Nephron (organoid): Measurements from ENCODE around the gene KCNQ5.
A peak's percentile ranks its signal among the peaks of the same experiment; 100 is the strongest.

Experiments
- H3K27ac Mint-ChIP-seq, 3 experiments: 2 replicates each; pipeline ENCODE4 v1.8.0; 2020; ENCODE audit warnings: mixed read lengths in 3 of 3, mild to moderate bottlenecking in 2 of 3, moderate library complexity in 1 of 3
- H3K27me3 Mint-ChIP-seq: 2 replicates; pipeline ENCODE4 v1.8.0; 2021; ENCODE audit warnings: low read depth, mild to moderate bottlenecking, moderate library complexity, mixed read lengths
- H3K36me3 Mint-ChIP-seq: 2 replicates; pipeline ENCODE4 v1.8.0; 2020; ENCODE audit warnings: low read depth, mixed read lengths
- H3K4me1 Mint-ChIP-seq: 2 replicates; pipeline ENCODE4 v1.8.0; 2020; ENCODE audit warnings: mixed read lengths
- H3K4me3 Mint-ChIP-seq, 3 experiments: 2 replicates each; pipeline ENCODE4 v1.8.0; 2020; ENCODE audit warnings: mild to moderate bottlenecking in 3 of 3, mixed read lengths in 3 of 3, moderate library complexity in 2 of 3
- H3K9me3 Mint-ChIP-seq: 2 replicates; pipeline ENCODE4 v1.8.0; 2020; ENCODE audit warnings: mixed read lengths
- TF ChIP-seq, protein P1 (sequence below), 3 experiments: fragments of 200-600 bp; sonication (generic); IDR thresholded peaks; one replicate each; pipeline ENCODE4 v1.5.0; 2021; ENCODE audit warnings: antibody characterized with exemption in 3 of 3; ENCODE audit not compliant: unreplicated experiment in 3 of 3

The KCNQ5 gene

DNA sequence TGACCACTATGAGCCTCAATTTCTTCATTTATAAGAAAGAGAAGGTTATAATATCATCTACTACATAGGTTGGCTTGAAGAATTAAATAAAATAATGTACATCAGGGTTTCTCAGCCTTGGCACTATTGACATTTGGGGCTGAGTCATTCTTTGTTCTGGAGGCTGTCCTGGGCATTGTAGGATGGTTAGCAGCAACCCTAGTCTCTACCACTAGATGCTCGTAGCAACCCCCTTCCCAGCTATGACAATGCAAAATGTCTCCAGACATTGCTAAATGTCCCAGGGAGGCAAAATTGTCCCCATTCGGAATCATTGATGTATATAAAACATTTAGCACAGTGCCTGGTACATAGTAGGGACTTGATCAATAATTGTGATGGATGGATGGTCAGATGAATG lies 451.4 kb downstream of the KCNQ5 start:
- peak overlapping the region in 1 of 3 experiments; percentile 55 for H3K27ac Mint-ChIP-seq
- no peaks in the 10 kb centered on the region for H3K4me1 Mint-ChIP-seq
- no peaks in the 10 kb centered on the region for H3K27me3 Mint-ChIP-seq
- H3K9me3 Mint-ChIP-seq = no peaks in the 10 kb centered on the region
- TF ChIP-seq, protein P1, sequence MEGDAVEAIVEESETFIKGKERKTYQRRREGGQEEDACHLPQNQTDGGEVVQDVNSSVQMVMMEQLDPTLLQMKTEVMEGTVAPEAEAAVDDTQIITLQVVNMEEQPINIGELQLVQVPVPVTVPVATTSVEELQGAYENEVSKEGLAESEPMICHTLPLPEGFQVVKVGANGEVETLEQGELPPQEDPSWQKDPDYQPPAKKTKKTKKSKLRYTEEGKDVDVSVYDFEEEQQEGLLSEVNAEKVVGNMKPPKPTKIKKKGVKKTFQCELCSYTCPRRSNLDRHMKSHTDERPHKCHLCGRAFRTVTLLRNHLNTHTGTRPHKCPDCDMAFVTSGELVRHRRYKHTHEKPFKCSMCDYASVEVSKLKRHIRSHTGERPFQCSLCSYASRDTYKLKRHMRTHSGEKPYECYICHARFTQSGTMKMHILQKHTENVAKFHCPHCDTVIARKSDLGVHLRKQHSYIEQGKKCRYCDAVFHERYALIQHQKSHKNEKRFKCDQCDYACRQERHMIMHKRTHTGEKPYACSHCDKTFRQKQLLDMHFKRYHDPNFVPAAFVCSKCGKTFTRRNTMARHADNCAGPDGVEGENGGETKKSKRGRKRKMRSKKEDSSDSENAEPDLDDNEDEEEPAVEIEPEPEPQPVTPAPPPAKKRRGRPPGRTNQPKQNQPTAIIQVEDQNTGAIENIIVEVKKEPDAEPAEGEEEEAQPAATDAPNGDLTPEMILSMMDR (IDR thresholded peaks at IDR 0.05; ENCODE audit: unreplicated experiment in 3 of 3) = no peak
- H3K4me3 Mint-ChIP-seq = no peak overlapping the region
- no peaks in the 10 kb centered on the region for H3K36me3 Mint-ChIP-seq

DNA sequence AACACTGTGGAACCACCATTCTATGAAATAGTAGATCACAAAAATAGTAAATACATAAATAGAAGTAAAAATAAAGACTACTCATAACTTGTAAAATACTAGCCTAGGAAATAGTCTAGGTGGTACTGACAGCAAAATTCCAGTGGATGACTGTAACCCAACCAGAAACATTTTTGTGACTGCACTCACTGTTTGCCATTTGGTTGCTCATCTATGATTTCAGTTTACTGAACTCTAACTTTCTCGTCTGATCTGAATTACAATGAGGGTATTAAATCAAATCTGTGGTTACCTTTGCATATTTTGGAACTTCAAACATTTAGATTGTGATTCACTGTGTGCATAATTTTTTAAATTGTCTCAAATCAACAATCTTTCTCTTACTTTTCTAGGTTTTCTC lies 452.3 kb downstream of the KCNQ5 start:
- Mint-ChIP-seq H3K36me3 (no peaks in the 10 kb centered on the region), H3K4me1 (no peaks in the 10 kb centered on the region), H3K27me3 (no peaks in the 10 kb centered on the region), H3K27ac (no peak overlapping the region), H3K9me3 (no peaks in the 10 kb centered on the region), H3K4me3 (no peak overlapping the region)
- TF ChIP-seq, protein P1 (IDR thresholded peaks at IDR 0.05; ENCODE audit: unreplicated experiment in 3 of 3) = no peak

DNA sequence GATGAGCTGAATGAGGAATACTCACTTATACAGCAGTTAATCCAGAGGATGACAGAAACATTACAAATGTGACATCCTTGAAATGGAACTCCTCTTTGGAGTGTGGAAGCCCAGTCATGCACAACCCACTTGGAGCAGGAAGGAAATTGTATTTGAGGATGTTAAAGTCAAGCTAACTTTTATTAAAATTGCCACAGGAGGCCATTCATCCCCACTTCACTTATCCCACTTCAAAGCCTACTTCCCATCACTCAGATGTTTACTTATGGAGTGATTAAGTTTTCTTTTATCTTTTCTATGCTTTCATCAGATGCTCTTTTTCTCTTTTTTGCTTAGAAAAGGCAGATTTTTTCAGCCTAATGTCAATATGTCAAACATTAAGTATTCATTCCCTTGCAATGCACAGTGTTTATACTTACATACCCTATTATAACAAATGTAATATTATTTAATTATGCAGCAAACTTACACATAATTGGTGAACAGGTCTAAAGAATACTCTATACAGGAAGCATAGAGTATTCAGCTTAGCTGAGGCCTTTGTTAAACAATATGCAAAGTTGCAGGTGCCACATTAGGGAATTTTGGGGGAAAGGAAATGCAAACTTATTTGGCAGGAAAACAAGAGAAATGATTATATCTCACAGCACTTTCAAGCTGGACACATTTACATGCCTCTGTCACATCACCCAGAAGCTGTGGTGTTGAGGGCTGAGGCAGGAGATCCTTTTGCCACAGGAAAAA lies 454.5 kb downstream of the KCNQ5 start:
- no peaks in the 10 kb centered on the region for H3K4me1 Mint-ChIP-seq
- no peaks in the 10 kb centered on the region for H3K36me3 Mint-ChIP-seq
- H3K27ac Mint-ChIP-seq = no peak overlapping the region
- TF ChIP-seq, protein P1 (IDR thresholded peaks at IDR 0.05; ENCODE audit: unreplicated experiment in 3 of 3) = no peak
- H3K27me3 Mint-ChIP-seq = no peaks in the 10 kb centered on the region
- H3K4me3 Mint-ChIP-seq = no peak overlapping the region
- H3K9me3 Mint-ChIP-seq = no peaks in the 10 kb centered on the region

DNA sequence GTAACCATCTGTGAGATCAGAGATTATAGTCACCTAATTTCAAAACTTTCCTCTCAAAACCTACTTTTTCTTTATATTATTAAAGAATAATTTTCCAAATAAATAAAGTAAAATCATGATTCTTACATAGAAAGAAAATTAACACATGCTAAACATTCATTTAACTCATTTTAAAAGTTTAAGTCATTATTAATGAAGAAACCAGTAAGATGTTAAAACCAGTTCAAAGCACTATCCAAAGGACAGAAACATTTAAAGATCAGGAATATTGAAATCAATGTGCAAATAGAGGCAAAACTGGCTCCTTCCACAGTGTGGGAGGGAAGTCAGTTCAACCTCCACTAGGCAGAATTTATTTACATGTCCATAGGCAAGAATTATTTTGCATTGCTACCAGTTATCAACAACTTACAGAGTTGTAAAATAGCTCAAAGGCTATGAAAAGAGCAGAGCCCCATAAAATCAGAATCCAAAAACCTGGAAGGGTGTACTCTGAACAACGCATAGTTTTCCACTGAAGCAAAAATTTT lies 456.5 kb downstream of the KCNQ5 start:
- no peaks in the 10 kb centered on the region for H3K9me3 Mint-ChIP-seq
- no peaks in the 10 kb centered on the region for H3K36me3 Mint-ChIP-seq
- H3K27ac Mint-ChIP-seq = no peak overlapping the region
- H3K4me3 Mint-ChIP-seq = no peak overlapping the region
- no peaks in the 10 kb centered on the region for H3K4me1 Mint-ChIP-seq
- TF ChIP-seq, protein P1 (IDR thresholded peaks at IDR 0.05; ENCODE audit: unreplicated experiment in 3 of 3) = no peak
- H3K27me3 Mint-ChIP-seq = no peaks in the 10 kb centered on the region

DNA sequence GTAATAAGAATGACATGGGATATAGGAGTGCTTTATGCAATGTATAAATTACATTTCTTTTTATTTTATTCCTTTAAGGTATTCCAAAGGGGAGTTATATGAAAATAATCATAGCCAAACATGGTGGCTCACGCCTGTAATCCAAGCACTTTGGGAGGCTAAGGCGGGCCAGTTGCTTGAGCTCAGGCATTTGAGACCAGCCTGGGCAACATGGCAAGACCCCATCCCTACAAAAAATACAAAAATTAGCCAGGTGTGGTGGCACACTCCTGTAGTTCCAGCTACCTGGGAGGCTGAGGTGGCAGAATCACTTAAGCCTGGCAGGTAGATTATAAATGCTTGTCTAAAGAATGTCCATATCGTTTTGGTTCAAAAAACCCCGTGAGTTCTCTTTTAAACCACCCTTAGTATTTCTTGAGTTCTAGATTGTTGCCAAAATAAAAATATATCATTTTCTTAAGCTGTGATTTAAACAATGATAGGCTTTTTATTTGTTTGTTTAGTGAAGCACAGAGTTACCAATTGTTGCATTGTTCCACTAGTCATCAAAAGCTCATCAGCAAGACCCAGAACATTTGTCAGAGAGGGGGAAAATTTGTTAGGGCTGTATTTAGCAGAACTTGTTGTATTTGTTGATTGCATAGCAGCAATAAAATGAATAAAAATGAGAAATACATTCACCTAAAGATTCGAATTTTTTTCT lies 457.2 kb downstream of the KCNQ5 start:
- Mint-ChIP-seq H3K9me3 (no peaks in the 10 kb centered on the region), H3K4me3 (no peak overlapping the region), H3K27ac (no peak overlapping the region), H3K36me3 (no peaks in the 10 kb centered on the region), H3K4me1 (no peaks in the 10 kb centered on the region), H3K27me3 (no peaks in the 10 kb centered on the region)
- TF ChIP-seq, protein P1 (IDR thresholded peaks at IDR 0.05; ENCODE audit: unreplicated experiment in 3 of 3) = no peak
